Endothelial cell of umbilical vein (primary cell): Measurements from ENCODE around the gene ZSCAN4. TPM values are rescaled to one million over a fixed set of nuclear protein-coding genes. Genes with fewer than 3 reads are reported as not detected.

Source experiments
- BruUV-seq: library from RNA; stranded (reverse); fragments of 400-500 nt; replicated peaks from 2 replicates; lab custom pipeline; 2021; lab: Mats Ljungman, UMichigan
- CTCF ChIA-PET: fragments of 300-600, 350-600 bp; sonication (Branson Sonifier 250); formaldehyde crosslinking; loops from one replicate; lab custom pipeline; 2021; ENCODE audit warnings: antibody characterized with exemption, inconsistent platforms; lab: Charles Lee
- POLR2A ChIA-PET: fragments of 300-600, 350-600 bp; sonication (Branson Sonifier 250); formaldehyde crosslinking; loops from one replicate; lab custom pipeline; 2021; ENCODE audit warnings: antibody characterized with exemption, inconsistent platforms; lab: Charles Lee
- DNase-seq: peaks from one replicate; pipeline ENCODE4 v3.0.0-alpha.2; 2011; ENCODE audit warnings: low read depth, low spot score
- FAIRE-seq: peaks from 2 replicates; lab custom pipeline; 2011; peaks lifted over from hg19 to GRCh38; lab: Jason Lieb, UNC
- H2AFZ ChIP-seq: 2 replicates; pipeline ENCODE4 v1.6.0; 2012; ENCODE audit warnings: low read depth, low read length, control low read depth, inconsistent platforms
- H3K27ac ChIP-seq: 2 replicates; pipeline ENCODE4 v1.5.1; 2011; ENCODE audit warnings: low read depth, mild to moderate bottlenecking, control low read depth, low read length, moderate library complexity; ENCODE audit not compliant: insufficient read depth
- H3K27me3 ChIP-seq, 2 experiments: 2 replicates each; pipeline versions ENCODE4 v1.6.0 to v1.6.1; 2011; ENCODE audit warnings: low read length in 2 of 2, mixed read lengths in 1 of 2; ENCODE audit not compliant: control insufficient read depth in 2 of 2, insufficient read depth in 2 of 2
- H3K36me3 ChIP-seq, 2 experiments: 2 replicates in 1 of 2; 3 replicates in 1 of 2; pipeline ENCODE4 v1.5.1; 2011; ENCODE audit warnings: low read length in 2 of 2, mild to moderate bottlenecking in 1 of 2, moderate library complexity in 1 of 2; ENCODE audit not compliant: control insufficient read depth in 2 of 2, insufficient read depth in 2 of 2; ENCODE audit errors: extremely low read depth in 1 of 2
- H3K4me1 ChIP-seq: 3 replicates; pipeline ENCODE4 v1.5.1; 2011; ENCODE audit warnings: mild to moderate bottlenecking, low read length; ENCODE audit not compliant: control insufficient read depth, insufficient read depth; ENCODE audit errors: extremely low read depth
- H3K4me2 ChIP-seq: 2 replicates; pipeline ENCODE4 v1.6.1; 2011; ENCODE audit warnings: low read length, control low read depth, mixed read lengths; ENCODE audit not compliant: insufficient read depth
- H3K4me3 ChIP-seq, 3 experiments: fragments of 200-600 bp in 1 of 3; sonication (generic), shearing (Covaris generic) in 1 of 3; replicated peaks in 1 of 3; 2 replicates each; pipeline ENCODE4 v1.5.1; 2011 to 2016; ENCODE audit warnings: control low read depth in 3 of 3, low read length in 3 of 3, mild to moderate bottlenecking in 2 of 3, inconsistent platforms in 1 of 3, low read depth in 1 of 3, moderate library complexity in 1 of 3; ENCODE audit not compliant: insufficient read depth in 1 of 3
- H3K79me2 ChIP-seq: 2 replicates; pipeline ENCODE4 v1.6.0; 2012; ENCODE audit warnings: low read length, inconsistent platforms; ENCODE audit not compliant: control insufficient read depth, insufficient read depth
- H3K9ac ChIP-seq: replicated peaks from 2 replicates; pipeline ENCODE3; 2011; ENCODE audit warnings: low read length, control low read depth; ENCODE audit not compliant: insufficient read depth; ENCODE audit errors: extremely low read depth
- H3K9me1 ChIP-seq: replicated peaks from 3 replicates; pipeline ENCODE4 v1.6.0; 2011; ENCODE audit warnings: mild to moderate bottlenecking, low read length; ENCODE audit not compliant: control insufficient read depth, insufficient read depth; ENCODE audit errors: extremely low read depth
- H3K9me3 ChIP-seq: replicated peaks from 2 replicates; pipeline ENCODE4 v1.5.1; 2012; ENCODE audit warnings: low read length, inconsistent platforms; ENCODE audit not compliant: control insufficient read depth, insufficient read depth
- H4K20me1 ChIP-seq: replicated peaks from 2 replicates; pipeline ENCODE3; 2011; ENCODE audit warnings: mild to moderate bottlenecking, low read length; ENCODE audit not compliant: control insufficient read depth, insufficient read depth; ENCODE audit errors: extremely low read depth
- CTCF ChIP-seq, 2 donors: IDR thresholded peaks; 1 replicate in 1 of 2; 2 replicates in 1 of 2; pipeline ENCODE4 v1.5.1; 2011; ENCODE audit warnings: low read length in 2 of 2, mild to moderate bottlenecking in 2 of 2, moderate library complexity in 2 of 2, control low read depth in 1 of 2, inconsistent platforms in 1 of 2, low read depth in 1 of 2; ENCODE audit not compliant: insufficient read depth in 1 of 2; ENCODE audit errors: extremely low read depth in 1 of 2
- EZH2 ChIP-seq: IDR thresholded peaks from 2 replicates; pipeline ENCODE4 v1.6.1; 2012; ENCODE audit warnings: borderline replicate concordance, low read depth, mild to moderate bottlenecking, moderate library complexity, low read length, inconsistent platforms; ENCODE audit not compliant: severe bottlenecking
- FOS ChIP-seq: IDR thresholded peaks from 2 replicates; pipeline ENCODE4 v1.6.1; 2011; ENCODE audit warnings: mild to moderate bottlenecking, low read length, moderate library complexity, borderline replicate concordance; ENCODE audit not compliant: insufficient read depth
- GATA2 ChIP-seq: IDR thresholded peaks from 2 replicates; pipeline ENCODE4 v1.7.0; 2011; ENCODE audit warnings: low read depth, mild to moderate bottlenecking, moderate library complexity, mixed read lengths, low read length; ENCODE audit not compliant: insufficient read length, insufficient read depth
- JUN ChIP-seq: IDR thresholded peaks from 2 replicates; pipeline ENCODE4 v1.6.1; 2011; ENCODE audit warnings: borderline replicate concordance, low read depth; ENCODE audit not compliant: insufficient read length, insufficient read depth
- MYC ChIP-seq: IDR thresholded peaks from one replicate; pipeline ENCODE4 v1.6.1; 2011; ENCODE audit warnings: mild to moderate bottlenecking, low read depth, low read length
- POLR2A ChIP-seq: IDR thresholded peaks from 2 replicates; pipeline ENCODE4 v1.6.1; 2012; ENCODE audit warnings: low read depth, mild to moderate bottlenecking, control low read depth, low read length
- POLR2AphosphoS5 ChIP-seq: IDR thresholded peaks from 2 replicates; pipeline ENCODE4 v1.6.1; 2012; ENCODE audit warnings: low read depth, mild to moderate bottlenecking, control low read depth, low read length, moderate library complexity; ENCODE audit not compliant: insufficient read depth
- dilution Hi-C: fragments of 300-500 bp; cut with MboI; formaldehyde crosslinking; loops from one replicate; pipeline ENCODE4 v1.15.0; 2019; ENCODE audit warnings: low sequenced_read_pairs; ENCODE audit not compliant: extremely low pct_ligation_motif_present
- intact Hi-C: fragments of 100-400 bp; cut with micrococcal nuclease; formaldehyde crosslinking; loops from one replicate; pipeline ENCODE4 v1.10.0; 2022
- polyA plus RNA-seq, 4 experiments: library from polyadenylated mRNA; depleted of rRNA in 3 of 4; stranded (reverse) in 3 of 4; unstranded in 1 of 4; fragments of >200 nt; gene quantifications; 2 replicates each; pipeline versions ENCODE4 v1.2.1 to v1.2.3, GENCODE V29; 2011 to 2012; ENCODE audit warnings: missing spikeins in 1 of 4
- total RNA-seq: library from RNA; stranded (reverse); gene quantifications from 2 replicates; pipeline ENCODE4 v1.2.3, GENCODE V29; 2021
- TF ChIP-seq, protein P1 (sequence below): IDR thresholded peaks from 2 replicates; pipeline ENCODE4 v1.6.1; 2011; ENCODE audit not compliant: insufficient read depth, insufficient read length

ZSCAN4 gene
- total and polyA plus RNA-seq, 2 donors (not counting 3 experiments of a cell fraction or from before 2014, with no cell fraction given) = not detected

GRCh38 chr19:57642396-57643046 is 26.2 kb upstream of the ZSCAN4 start:
- H3K4me3 ChIP-seq = no peak overlapping the region
- H3K9ac ChIP-seq = no peak overlapping the region
- no peak overlapping the region for H3K27ac ChIP-seq
- peaks cover 16% of the 10 kb centered on the region for H3K9me3 ChIP-seq
- no peaks in the 10 kb centered on the region for H3K79me2 ChIP-seq
- no peak overlapping the region for H3K4me2 ChIP-seq
- no TSS peak for BruUV-seq
- H3K4me1 ChIP-seq = no peaks in the 10 kb centered on the region
- ChIA-PET POLR2A (no interaction called here), CTCF (no interaction called here)
- no peaks in the 10 kb centered on the region for H4K20me1 ChIP-seq
- FAIRE-seq = no peak
- peaks cover 9 to 27% of the 10 kb centered on the region in 2 experiments for H3K36me3 ChIP-seq
- dilution Hi-C loops = no loop called here
- TF ChIP-seq, protein P1, sequence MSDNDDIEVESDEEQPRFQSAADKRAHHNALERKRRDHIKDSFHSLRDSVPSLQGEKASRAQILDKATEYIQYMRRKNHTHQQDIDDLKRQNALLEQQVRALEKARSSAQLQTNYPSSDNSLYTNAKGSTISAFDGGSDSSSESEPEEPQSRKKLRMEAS = no peak
- TF ChIP-seq FOS = no peak
- TF ChIP-seq POLR2AphosphoS5 = no peak
- no peak for TF ChIP-seq CTCF (IDR thresholded peaks at IDR 0.05; ENCODE audit: extremely low read depth in 1 of 2, insufficient read depth in 1 of 2, low read depth in 1 of 2, low read length in 2 of 2)
- TF ChIP-seq GATA2 = no peak
- no peak for TF ChIP-seq JUN
- no peak for TF ChIP-seq POLR2A
- TF ChIP-seq MYC = no peak
- no peak for TF ChIP-seq EZH2
- intact Hi-C loops = no loop called here
- no peak overlapping the region for H2AFZ ChIP-seq
- no peaks in the 10 kb centered on the region for H3K9me1 ChIP-seq
- H3K27me3 ChIP-seq = no peaks in the 10 kb centered on the region
- DNase-seq = no peak
